ENCODE results near the gene ZGPAT. TPM values are rescaled to one million over a fixed set of nuclear protein-coding genes. Genes with fewer than 3 reads are reported as not detected.
"Not testable (repeated sequence)": the region's sequence is repeated elsewhere in the genome, so short reads cannot be mapped to it uniquely, and the experiment has no call there.

Gene ZGPAT
- total RNA-seq, 1 donor from 2014 or later = 27.2 TPM

GRCh38 chr20:63664861-63665594, 42.8 kb upstream of the ZGPAT start:
- Histone ChIP-seq H3K9me3 (no peaks in the 10 kb centered on the region), H3K27me3 (ENCODE audit: low read depth) (no peaks in the 10 kb centered on the region), H3K27ac (no peak overlapping the region), H3K4me3 (no peak overlapping the region), H3K4me1 (no peaks in the 10 kb centered on the region), H3K36me3 (peaks cover 74% of the 10 kb centered on the region)
- intact Hi-C loops (cut with DNase I) = no loop called here
- DNase-seq (no peak), ATAC-seq (no peak)
- TF ChIP-seq CTCF (IDR thresholded peaks at IDR 0.05) = no peak

GRCh38 chr20:63665708-63666107, 42.1 kb upstream of the ZGPAT start:
- Histone ChIP-seq H3K4me3 (no peak overlapping the region), H3K36me3 (peaks cover 78% of the 10 kb centered on the region), H3K9me3 (no peaks in the 10 kb centered on the region), H3K4me1 (no peaks in the 10 kb centered on the region), H3K27ac (no peak overlapping the region), H3K27me3 (ENCODE audit: low read depth) (no peaks in the 10 kb centered on the region)
- DNase-seq = no peak
- intact Hi-C loops (cut with DNase I) = no loop called here
- no peak for TF ChIP-seq CTCF (IDR thresholded peaks at IDR 0.05)
- ATAC-seq = no peak

GRCh38 chr20:63667858-63668257, 40.0 kb upstream of the ZGPAT start:
- H3K27ac ChIP-seq = no peak overlapping the region
- TF ChIP-seq CTCF (IDR thresholded peaks at IDR 0.05) = no peak
- no peaks in the 10 kb centered on the region for H3K27me3 ChIP-seq (ENCODE audit: low read depth)
- no peak overlapping the region for H3K4me3 ChIP-seq
- no peaks in the 10 kb centered on the region for H3K4me1 ChIP-seq
- H3K9me3 ChIP-seq = no peaks in the 10 kb centered on the region
- H3K36me3 ChIP-seq = peaks cover 67% of the 10 kb centered on the region
- DNase-seq = no peak
- ATAC-seq = no peak
- intact Hi-C loops (cut with DNase I) = no loop called here

GRCh38 chr20:63668351-63668750, 39.5 kb upstream of the ZGPAT start:
- TF ChIP-seq CTCF (IDR thresholded peaks at IDR 0.05) = no peak
- DNase-seq = no peak
- no peak overlapping the region for H3K4me3 ChIP-seq
- no peaks in the 10 kb centered on the region for H3K27me3 ChIP-seq (ENCODE audit: low read depth)
- H3K27ac ChIP-seq = no peak overlapping the region
- peaks cover 62% of the 10 kb centered on the region for H3K36me3 ChIP-seq
- no peaks in the 10 kb centered on the region for H3K9me3 ChIP-seq
- intact Hi-C loops (cut with DNase I) = no loop called here
- no peak for ATAC-seq
- no peaks in the 10 kb centered on the region for H3K4me1 ChIP-seq

- H3K4me1 ChIP-seq; H3K27ac ChIP-seq; H3K9me3 ChIP-seq; DNase-seq; H3K4me3 ChIP-seq; intact Hi-C loops (cut with DNase I); ATAC-seq; H3K27me3 ChIP-seq (ENCODE audit: low read depth): not testable (repeated sequence)
- peaks cover 68% of the 10 kb centered on the region for H3K36me3 ChIP-seq
Observed at GRCh38 chr20:63671695-63672094, 36.1 kb upstream of the ZGPAT start.

GRCh38 chr20:63672666-63673065, 35.2 kb upstream of the ZGPAT start:
- H3K4me1 ChIP-seq = no peaks in the 10 kb centered on the region
- DNase-seq = no peak
- no peak for ATAC-seq
- peaks cover 65% of the 10 kb centered on the region for H3K36me3 ChIP-seq
- H3K9me3 ChIP-seq = no peaks in the 10 kb centered on the region
- no peaks in the 10 kb centered on the region for H3K27me3 ChIP-seq (ENCODE audit: low read depth)
- TF ChIP-seq CTCF (IDR thresholded peaks at IDR 0.05) = no peak
- intact Hi-C loops (cut with DNase I) = no loop called here
- H3K4me3 ChIP-seq = no peak overlapping the region
- H3K27ac ChIP-seq = no peak overlapping the region

Data from lower lobe of right lung (tissue), 2 donors.